ENCODE data around the gene BRD4.

Gene BRD4

DNA sequence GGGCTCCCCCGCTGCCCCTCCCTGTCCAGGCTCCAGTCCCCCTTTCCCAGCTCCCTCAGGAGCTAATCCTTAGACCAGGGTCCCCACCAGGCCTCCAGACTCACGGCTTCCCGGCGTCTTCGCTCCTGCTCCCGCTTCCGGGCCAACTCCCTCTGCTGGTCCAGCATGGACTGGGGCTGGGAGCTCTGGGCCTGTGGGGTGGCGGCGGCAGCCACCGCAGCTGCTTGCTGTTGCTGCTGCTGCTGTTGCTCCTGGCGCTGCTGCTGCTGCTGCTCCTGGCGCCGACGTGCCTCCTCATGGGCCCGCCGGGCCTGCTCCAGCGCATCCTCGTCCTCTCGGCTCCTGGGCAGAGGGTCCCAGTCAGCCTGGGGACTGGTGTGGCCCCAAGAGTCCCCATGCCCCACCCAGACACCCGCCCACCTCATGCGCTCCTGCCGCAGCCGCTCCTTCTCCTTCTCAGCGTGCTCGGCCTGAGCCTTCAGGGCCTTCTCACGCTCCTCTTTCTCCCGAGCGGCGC is 93.6 kb downstream of the BRD4 start:
- H3K4ac ChIP-seq (ENCODE audit: low read length) = no peak overlapping the region
- no peak overlapping the region for H2BK12ac ChIP-seq (ENCODE audit: low read length)
- H3K4me2 ChIP-seq (ENCODE audit: insufficient read depth, low read length, poor library complexity, severe bottlenecking) = no peak overlapping the region
- H2BK15ac ChIP-seq (ENCODE audit: low read length) = no peak overlapping the region
- H4K8ac ChIP-seq (ENCODE audit: low read depth, low read length) = no peak overlapping the region
- no peaks in the 10 kb centered on the region for H3K4me1 ChIP-seq (ENCODE audit: control insufficient read depth in 2 of 2, insufficient read depth in 1 of 2, low read depth in 1 of 2, low read length in 2 of 2)
- peaks cover 0 to 2% of the 10 kb centered on the region in 2 donors for H3K9me3 ChIP-seq (replicated peaks in 1 of 2; ENCODE audit: control insufficient read depth in 2 of 2, insufficient read depth in 1 of 2, low read depth in 1 of 2, low read length in 2 of 2)
- no peak overlapping the region for H2AK5ac ChIP-seq (ENCODE audit: low read depth, low read length)
- peaks cover 62 to 91% of the 10 kb centered on the region in 2 donors for H3K36me3 ChIP-seq (replicated peaks in 1 of 2; ENCODE audit: control insufficient read depth in 2 of 2, insufficient read depth in 2 of 2, low read length in 2 of 2)
- WGBS, 2 donors (ENCODE audit: extremely low coverage in 2 of 2, insufficient read length in 2 of 2, insufficient replicate concordance in 1 of 2) = no CpG with 5 or more reads among the region's 29 CpGs
- no peak overlapping the region for H2AFZ ChIP-seq (ENCODE audit: low read length)
- no peak overlapping the region for H3K14ac ChIP-seq (ENCODE audit: low read length)
- DNase-seq (ENCODE audit: low spot score) = no peak
- peak overlapping the region; percentile 88 for H4K91ac ChIP-seq (ENCODE audit: low read depth, low read length, poor library complexity)
- peak overlapping the region; percentile 52 for H3K23ac ChIP-seq (ENCODE audit: low read depth, low read length, poor library complexity)
- peaks cover 4% of the 10 kb centered on the region for H3K79me1 ChIP-seq (ENCODE audit: low read depth, low read length)
- H3K9ac ChIP-seq (ENCODE audit: low read depth, low read length, poor library complexity) = peak overlapping the region; percentile 54
- no peaks in the 10 kb centered on the region for H3K27me3 ChIP-seq (ENCODE audit: control insufficient read depth in 3 of 3, insufficient read depth in 3 of 3, low read depth in 1 of 3, low read length in 3 of 3)
- H3K18ac ChIP-seq (ENCODE audit: low read length) = no peak overlapping the region
- H3K4me3 ChIP-seq (ENCODE audit: low read length in 2 of 2) = no peak overlapping the region
- no peak overlapping the region for H3K27ac ChIP-seq (replicated peaks; ENCODE audit: low read length)
- H2BK5ac ChIP-seq (ENCODE audit: low read length) = no peak overlapping the region
- no peak overlapping the region for H2BK120ac ChIP-seq (ENCODE audit: low read depth, low read length)

DNA sequence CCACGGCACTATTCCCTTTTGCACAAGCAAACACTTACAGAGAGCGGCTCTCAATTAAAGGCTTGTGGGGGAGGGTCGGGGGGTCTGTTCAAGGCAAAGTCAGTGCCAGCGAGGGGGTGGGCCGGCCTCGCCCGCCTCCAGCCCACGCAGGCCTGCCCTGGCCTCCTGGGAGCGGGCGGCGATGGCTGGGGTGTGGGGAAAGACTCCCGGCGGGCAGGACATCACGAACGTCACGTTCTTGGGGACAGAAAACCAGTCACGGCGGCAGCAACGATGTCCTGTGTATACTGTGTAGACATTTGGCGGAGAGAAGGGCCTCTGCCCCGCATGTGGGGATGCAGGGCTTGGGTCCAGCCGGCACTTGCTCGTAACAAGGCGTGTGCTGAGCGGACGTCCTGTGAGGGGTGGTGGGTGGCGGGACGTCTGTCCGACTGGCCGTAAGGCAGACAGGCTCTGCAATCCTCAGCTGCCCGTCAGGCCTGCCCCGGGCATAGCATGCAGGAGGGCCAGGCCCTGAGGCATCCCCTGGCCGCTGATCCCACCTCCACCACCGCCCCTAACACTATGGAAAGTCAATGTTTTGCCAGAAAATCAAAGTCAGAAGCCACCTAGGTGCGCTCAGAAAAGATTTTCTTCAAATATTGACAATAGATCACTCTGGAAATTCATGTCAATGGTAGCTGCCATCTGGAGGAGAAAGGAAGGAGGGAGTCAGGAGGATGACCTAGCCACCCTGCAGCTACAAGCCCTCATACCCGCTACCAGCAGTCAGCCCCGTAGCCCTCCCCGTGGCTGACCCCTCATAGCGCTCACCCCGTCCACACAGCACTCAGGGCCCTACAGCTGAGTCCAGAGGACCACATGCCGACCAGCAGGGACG is 94.3 kb downstream of the BRD4 start:
- H2BK15ac ChIP-seq (ENCODE audit: low read length) = no peak overlapping the region
- H2BK12ac ChIP-seq (ENCODE audit: low read length) = no peak overlapping the region
- H2BK120ac ChIP-seq (ENCODE audit: low read depth, low read length) = no peak overlapping the region
- H3K14ac ChIP-seq (ENCODE audit: low read length) = no peak overlapping the region
- H3K9ac ChIP-seq (ENCODE audit: low read depth, low read length, poor library complexity) = peak overlapping the region; percentile 50
- no peak overlapping the region for H4K8ac ChIP-seq (ENCODE audit: low read depth, low read length)
- peaks cover 0 to 2% of the 10 kb centered on the region in 2 donors for H3K9me3 ChIP-seq (replicated peaks in 1 of 2; ENCODE audit: control insufficient read depth in 2 of 2, insufficient read depth in 1 of 2, low read depth in 1 of 2, low read length in 2 of 2)
- no CpG with 5 or more reads among the region's 42 CpGs for WGBS, 2 donors (ENCODE audit: extremely low coverage in 2 of 2, insufficient read length in 2 of 2, insufficient replicate concordance in 1 of 2)
- H3K4me2 ChIP-seq (ENCODE audit: insufficient read depth, low read length, poor library complexity, severe bottlenecking) = no peak overlapping the region
- DNase-seq (ENCODE audit: low spot score) = no peak
- no peak overlapping the region for H3K27ac ChIP-seq (replicated peaks; ENCODE audit: low read length)
- H2AFZ ChIP-seq (ENCODE audit: low read length) = no peak overlapping the region
- no peak overlapping the region for H3K23ac ChIP-seq (ENCODE audit: low read depth, low read length, poor library complexity)
- peaks cover 4% of the 10 kb centered on the region for H3K79me1 ChIP-seq (ENCODE audit: low read depth, low read length)
- H3K18ac ChIP-seq (ENCODE audit: low read length) = no peak overlapping the region
- H3K27me3 ChIP-seq (ENCODE audit: control insufficient read depth in 3 of 3, insufficient read depth in 3 of 3, low read depth in 1 of 3, low read length in 3 of 3) = peaks cover 0 to 3% (median 0%) of the 10 kb centered on the region in 3 experiments
- no peak overlapping the region for H2AK5ac ChIP-seq (ENCODE audit: low read depth, low read length)
- H3K4me1 ChIP-seq (ENCODE audit: control insufficient read depth in 2 of 2, insufficient read depth in 1 of 2, low read depth in 1 of 2, low read length in 2 of 2) = peaks cover 0 to 2% of the 10 kb centered on the region in 2 donors
- no peak overlapping the region for H3K4me3 ChIP-seq (ENCODE audit: low read length in 2 of 2)
- peaks cover 58 to 85% of the 10 kb centered on the region in 2 donors for H3K36me3 ChIP-seq (replicated peaks in 1 of 2; ENCODE audit: control insufficient read depth in 2 of 2, insufficient read depth in 2 of 2, low read length in 2 of 2)
- no peak overlapping the region for H3K4ac ChIP-seq (ENCODE audit: low read length)
- H4K91ac ChIP-seq (ENCODE audit: low read depth, low read length, poor library complexity) = no peak overlapping the region
- no peak overlapping the region for H2BK5ac ChIP-seq (ENCODE audit: low read length)

DNA sequence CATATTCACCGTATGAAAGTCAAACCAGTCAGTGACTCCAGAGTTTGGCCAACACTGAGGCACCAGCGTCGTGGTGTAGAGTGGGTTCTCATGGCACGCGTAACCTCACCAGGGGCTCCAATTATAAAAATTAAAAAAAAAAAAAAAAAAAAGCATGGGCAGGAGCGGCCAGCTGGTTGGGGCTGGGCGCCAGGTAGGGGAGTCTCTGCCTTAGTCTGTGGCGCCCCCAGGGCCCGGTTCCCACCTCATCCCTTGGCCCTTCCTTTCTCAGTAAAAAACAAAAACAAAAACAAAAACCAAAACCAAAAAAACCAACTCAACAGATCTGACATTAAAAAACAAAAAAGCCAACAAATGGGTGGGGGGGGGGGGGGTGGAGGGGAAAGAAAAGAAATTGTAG is 95.5 kb downstream of the BRD4 start:
- H2AK5ac ChIP-seq (ENCODE audit: low read depth, low read length) = no peak overlapping the region
- no peak overlapping the region for H3K18ac ChIP-seq (ENCODE audit: low read length)
- H4K8ac ChIP-seq (ENCODE audit: low read depth, low read length) = no peak overlapping the region
- peaks cover 0 to 6% of the 10 kb centered on the region in 2 donors for H3K4me1 ChIP-seq (ENCODE audit: control insufficient read depth in 2 of 2, insufficient read depth in 1 of 2, low read depth in 1 of 2, low read length in 2 of 2)
- peaks cover 2% of the 10 kb centered on the region for H3K79me1 ChIP-seq (ENCODE audit: low read depth, low read length)
- no peak overlapping the region for H3K9ac ChIP-seq (ENCODE audit: low read depth, low read length, poor library complexity)
- WGBS, 2 donors (ENCODE audit: extremely low coverage in 2 of 2, insufficient read length in 2 of 2, insufficient replicate concordance in 1 of 2) = no CpG with 5 or more reads among the region's 9 CpGs
- H4K91ac ChIP-seq (ENCODE audit: low read depth, low read length, poor library complexity) = no peak overlapping the region
- no peak overlapping the region for H3K4ac ChIP-seq (ENCODE audit: low read length)
- DNase-seq (ENCODE audit: low spot score) = no peak
- H3K14ac ChIP-seq (ENCODE audit: low read length) = no peak overlapping the region
- H2BK12ac ChIP-seq (ENCODE audit: low read length) = no peak overlapping the region
- H2BK120ac ChIP-seq (ENCODE audit: low read depth, low read length) = no peak overlapping the region
- H3K36me3 ChIP-seq (replicated peaks in 1 of 2; ENCODE audit: control insufficient read depth in 2 of 2, insufficient read depth in 2 of 2, low read length in 2 of 2) = peaks cover 49 to 75% of the 10 kb centered on the region in 2 donors
- no peaks in the 10 kb centered on the region for H3K9me3 ChIP-seq (replicated peaks in 1 of 2; ENCODE audit: control insufficient read depth in 2 of 2, insufficient read depth in 1 of 2, low read depth in 1 of 2, low read length in 2 of 2)
- H3K4me2 ChIP-seq (ENCODE audit: insufficient read depth, low read length, poor library complexity, severe bottlenecking) = no peak overlapping the region
- H2BK5ac ChIP-seq (ENCODE audit: low read length) = no peak overlapping the region
- H2BK15ac ChIP-seq (ENCODE audit: low read length) = no peak overlapping the region
- no peak overlapping the region for H3K4me3 ChIP-seq (ENCODE audit: low read length in 2 of 2)
- peaks cover 0 to 11% (median 3%) of the 10 kb centered on the region in 3 experiments for H3K27me3 ChIP-seq (ENCODE audit: control insufficient read depth in 3 of 3, insufficient read depth in 3 of 3, low read depth in 1 of 3, low read length in 3 of 3)
- no peak overlapping the region for H3K27ac ChIP-seq (replicated peaks; ENCODE audit: low read length)
- no peak overlapping the region for H2AFZ ChIP-seq (ENCODE audit: low read length)
- H3K23ac ChIP-seq (ENCODE audit: low read depth, low read length, poor library complexity) = no peak overlapping the region

DNA sequence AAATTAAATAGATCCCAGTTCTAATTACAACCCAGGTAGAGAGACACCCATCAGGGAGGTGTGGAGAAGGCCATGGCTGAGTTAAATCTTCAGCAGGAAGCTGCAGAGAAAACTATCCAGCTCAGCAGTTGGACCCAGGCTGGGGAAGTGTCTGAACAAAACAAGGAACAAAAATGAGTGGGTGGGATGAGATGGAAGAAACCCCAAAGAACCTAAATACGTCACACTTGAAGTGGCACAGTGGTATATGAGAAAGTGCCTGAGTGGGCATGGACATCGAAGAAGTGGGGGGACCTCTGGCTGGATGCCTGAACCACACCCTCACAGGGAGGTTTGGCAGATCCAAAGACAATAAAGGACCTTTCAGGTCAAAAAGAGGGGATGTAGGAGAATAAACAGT is 96.6 kb downstream of the BRD4 start:
- H3K4ac ChIP-seq (ENCODE audit: low read length) = no peak overlapping the region
- no peak overlapping the region for H3K23ac ChIP-seq (ENCODE audit: low read depth, low read length, poor library complexity)
- H2BK5ac ChIP-seq (ENCODE audit: low read length) = no peak overlapping the region
- peaks cover 41 to 64% of the 10 kb centered on the region in 2 donors for H3K36me3 ChIP-seq (replicated peaks in 1 of 2; ENCODE audit: control insufficient read depth in 2 of 2, insufficient read depth in 2 of 2, low read length in 2 of 2)
- no peak overlapping the region for H3K4me2 ChIP-seq (ENCODE audit: insufficient read depth, low read length, poor library complexity, severe bottlenecking)
- H4K8ac ChIP-seq (ENCODE audit: low read depth, low read length) = no peak overlapping the region
- peaks cover 0 to 22% (median 3%) of the 10 kb centered on the region in 3 experiments for H3K27me3 ChIP-seq (ENCODE audit: control insufficient read depth in 3 of 3, insufficient read depth in 3 of 3, low read depth in 1 of 3, low read length in 3 of 3)
- DNase-seq (ENCODE audit: low spot score) = no peak
- no peak overlapping the region for H2AK5ac ChIP-seq (ENCODE audit: low read depth, low read length)
- H3K9me3 ChIP-seq (replicated peaks in 1 of 2; ENCODE audit: control insufficient read depth in 2 of 2, insufficient read depth in 1 of 2, low read depth in 1 of 2, low read length in 2 of 2) = peaks cover 0 to 2% of the 10 kb centered on the region in 2 donors
- H3K18ac ChIP-seq (ENCODE audit: low read length) = no peak overlapping the region
- H3K79me1 ChIP-seq (ENCODE audit: low read depth, low read length) = peaks cover 2% of the 10 kb centered on the region
- no peak overlapping the region for H3K9ac ChIP-seq (ENCODE audit: low read depth, low read length, poor library complexity)
- H2BK12ac ChIP-seq (ENCODE audit: low read length) = no peak overlapping the region
- H2BK120ac ChIP-seq (ENCODE audit: low read depth, low read length) = no peak overlapping the region
- no peak overlapping the region for H2BK15ac ChIP-seq (ENCODE audit: low read length)
- H3K27ac ChIP-seq (replicated peaks; ENCODE audit: low read length) = no peak overlapping the region
- no peak overlapping the region for H3K4me3 ChIP-seq (ENCODE audit: low read length in 2 of 2)
- no peak overlapping the region for H4K91ac ChIP-seq (ENCODE audit: low read depth, low read length, poor library complexity)
- no CpG with 5 or more reads among the region's 2 CpGs for WGBS, 2 donors (ENCODE audit: extremely low coverage in 2 of 2, insufficient read length in 2 of 2, insufficient replicate concordance in 1 of 2)
- H2AFZ ChIP-seq (ENCODE audit: low read length) = no peak overlapping the region
- H3K4me1 ChIP-seq (ENCODE audit: control insufficient read depth in 2 of 2, insufficient read depth in 1 of 2, low read depth in 1 of 2, low read length in 2 of 2) = peaks cover 0 to 7% of the 10 kb centered on the region in 2 donors
- no peak overlapping the region for H3K14ac ChIP-seq (ENCODE audit: low read length)
